H4 (cell line): ENCODE measurements around the gene PEAR1. TPM values are rescaled to one million over a fixed set of nuclear protein-coding genes. Genes with fewer than 3 reads are reported as not detected.
A peak's percentile ranks its signal among the peaks of the same experiment; 100 is the strongest.

Experiments
- DNase-seq: peaks from one replicate; pipeline ENCODE4 v3.0.0-alpha.2; 2015; ENCODE audit warnings: low spot score
- total RNA-seq: library from RNA; depleted of rRNA; stranded (reverse); fragments of >200 nt; shearing (Covaris generic); gene quantifications from 2 replicates; pipeline ENCODE4 v1.2.3, GENCODE V29; 2014

The PEAR1 gene
- total RNA-seq, 1 experiment from 2014 or later, result not detected

GRCh38 chr1:156884560-156885184 lies 8.8 kb upstream of the PEAR1 start:
- DNase-seq, result no peak

- DNase-seq, result no peak
Observed at GRCh38 chr1:156885314-156885713, 8.2 kb upstream of the PEAR1 start.

- no peak for DNase-seq
Observed at GRCh38 chr1:156885880-156886355, 7.6 kb upstream of the PEAR1 start.

- DNase-seq, result no peak
Observed at GRCh38 chr1:156886583-156887281, 6.8 kb upstream of the PEAR1 start.

- no peak for DNase-seq
Observed at GRCh38 chr1:156887317-156887716, 6.2 kb upstream of the PEAR1 start.

DNA sequence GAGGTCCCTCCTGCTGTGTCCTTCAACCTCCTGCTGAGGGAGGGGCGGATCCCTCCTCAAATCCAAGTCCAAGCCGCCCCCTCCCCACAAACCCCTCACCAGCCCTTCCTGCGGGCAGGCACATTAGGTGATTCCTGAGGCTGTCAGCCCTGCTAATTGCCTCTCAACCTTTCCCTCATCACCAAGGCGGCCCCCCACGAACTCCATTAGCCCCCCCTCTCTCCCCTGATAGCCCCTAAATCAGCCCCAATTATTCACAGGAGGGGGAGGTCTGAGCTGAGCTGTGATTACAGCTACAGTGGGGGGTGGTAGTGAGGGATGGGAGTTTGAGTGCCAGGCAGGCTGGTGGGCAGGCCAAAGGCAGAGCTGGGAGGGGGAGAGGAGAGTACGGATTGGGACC lies 5.8 kb upstream of the PEAR1 start:
- DNase-seq, result no peak

DNA sequence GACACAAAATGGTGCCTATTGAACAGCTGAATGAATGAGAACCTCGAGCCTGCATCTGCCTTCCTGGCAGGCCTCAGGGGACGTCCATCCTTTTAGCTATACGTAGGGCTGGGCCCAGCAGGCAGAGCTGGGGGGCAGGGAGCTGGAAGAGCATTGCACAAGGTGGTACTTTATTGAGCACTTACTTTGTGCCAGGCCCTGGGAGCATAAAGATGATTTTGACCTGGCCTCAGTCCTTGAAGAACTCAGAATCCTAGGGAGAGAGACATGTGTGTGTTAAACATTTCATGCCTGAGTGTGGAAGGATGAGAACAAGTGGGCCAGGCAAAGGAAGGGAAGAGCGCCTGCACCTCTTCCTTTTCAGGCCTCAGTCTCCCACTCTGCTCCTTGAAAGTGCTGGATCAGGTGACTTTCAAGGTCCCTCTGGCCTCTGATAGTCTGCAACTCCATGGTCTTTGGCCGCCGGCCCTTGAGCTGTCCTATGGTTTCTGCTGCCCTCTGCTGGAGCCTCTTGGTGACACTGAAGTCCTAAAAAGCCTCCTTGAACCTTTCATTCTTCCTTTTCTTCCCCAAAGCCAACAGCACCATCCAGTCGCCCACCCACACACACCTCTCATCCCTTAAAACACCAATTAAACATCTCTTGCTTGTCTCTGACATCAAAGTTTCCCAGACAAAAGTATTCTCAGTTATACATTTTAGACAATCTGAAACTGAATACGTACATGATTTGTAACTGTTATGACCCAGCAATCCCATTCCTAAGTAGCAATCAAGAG lies 3.5 kb upstream of the PEAR1 start:
- DNase-seq, result peak; percentile 68

DNA sequence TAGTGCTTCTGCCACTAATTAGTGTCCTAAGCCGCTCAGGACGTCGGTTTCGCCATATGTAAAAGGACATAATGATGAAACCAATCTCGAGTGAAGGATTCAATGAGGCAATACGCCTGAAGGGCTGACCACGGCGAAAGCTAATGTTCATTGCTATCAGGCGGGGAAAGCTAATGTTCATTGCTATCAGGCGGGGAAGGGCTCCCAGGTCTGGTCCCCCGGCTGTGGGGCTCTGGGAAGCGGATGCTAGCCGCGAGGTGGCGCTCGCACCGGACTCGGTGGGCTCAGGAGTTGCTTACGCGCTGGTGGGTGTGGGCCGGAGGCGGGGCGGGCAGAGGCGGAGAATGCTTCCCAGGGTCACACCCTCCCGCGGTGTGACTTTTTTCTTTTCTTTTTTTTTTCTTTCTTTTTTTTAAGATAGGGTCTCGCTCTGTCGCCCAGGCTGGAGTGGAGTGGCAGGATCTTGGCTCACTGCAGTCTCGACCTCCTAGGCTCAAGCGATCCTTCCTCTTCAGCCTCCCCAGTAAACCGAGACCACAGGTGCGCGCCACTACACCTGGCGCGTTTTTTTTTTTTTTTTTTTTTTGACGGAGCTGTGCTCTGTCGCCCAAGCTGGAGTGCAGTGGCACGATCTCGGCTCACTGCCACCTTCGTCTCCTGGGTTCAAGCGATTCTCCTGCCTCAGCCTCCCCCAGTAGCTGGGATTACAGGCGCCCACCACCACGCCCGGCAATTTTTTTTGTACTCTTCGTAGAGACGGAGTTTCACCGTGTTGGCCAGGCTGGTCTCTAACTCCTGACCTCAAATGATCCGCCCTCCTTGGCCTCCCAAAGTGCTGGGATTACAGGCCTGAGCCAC lies 1.1 kb upstream of the PEAR1 start:
- DNase-seq, result peak; percentile 68

DNA sequence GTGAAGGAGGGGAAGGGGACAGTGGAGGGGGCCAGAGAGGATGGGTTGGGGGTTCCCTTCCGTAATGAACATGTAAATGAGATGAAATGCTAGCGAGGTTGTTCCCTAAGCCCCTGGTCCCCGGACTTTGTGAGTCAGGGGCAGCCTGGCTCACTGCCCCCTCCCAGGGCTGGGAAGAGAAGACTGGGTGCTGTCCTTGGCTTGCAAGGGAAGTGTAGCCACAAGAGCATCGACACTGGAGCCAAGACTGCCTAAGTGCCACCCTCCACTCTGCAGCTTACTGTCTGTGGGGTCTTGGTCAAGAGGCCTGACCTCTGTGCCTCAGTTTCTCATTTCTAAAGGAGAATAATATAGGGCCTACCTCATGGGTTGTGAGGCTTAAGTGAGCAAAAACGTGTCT lies 483 bp downstream of the PEAR1 start:
- DNase-seq, result no peak

DNA sequence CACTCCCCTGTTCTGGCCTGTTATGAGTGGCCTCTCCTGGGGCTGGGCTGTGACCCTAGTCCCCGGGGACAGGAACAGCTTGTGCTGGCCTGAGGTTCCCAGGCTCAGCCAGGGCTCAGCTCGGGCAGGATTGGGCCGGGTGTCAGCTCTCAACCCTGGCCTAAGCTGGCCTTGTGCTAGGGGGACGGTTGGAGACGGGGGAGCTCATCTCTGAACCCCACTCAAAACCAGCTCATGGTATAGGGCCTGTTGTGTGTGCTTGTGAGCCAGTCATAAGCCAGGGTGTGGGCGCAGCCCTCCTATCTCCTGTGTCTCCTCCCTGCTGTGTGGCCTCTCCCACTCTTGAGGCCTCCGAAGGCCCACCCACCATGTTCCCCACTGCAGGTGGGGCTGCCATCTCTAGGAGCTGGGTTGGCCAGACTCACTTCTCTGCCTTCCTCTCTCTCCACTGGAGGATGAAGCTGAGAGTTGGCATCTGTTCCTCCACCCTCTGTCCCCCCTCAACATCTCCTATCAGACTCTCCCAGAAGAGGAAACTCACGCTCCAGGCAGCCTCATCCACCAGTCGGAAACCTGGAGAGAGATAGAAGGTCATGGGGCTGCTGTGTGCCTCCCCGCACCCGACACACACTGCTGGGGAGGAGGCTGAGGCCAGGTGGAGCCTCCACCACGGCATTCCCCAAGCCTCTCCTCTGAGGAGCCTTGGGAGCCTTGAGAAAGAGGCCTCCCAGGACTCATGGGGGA lies 1.4 kb downstream of the PEAR1 start:
- DNase-seq, result no peak

DNA sequence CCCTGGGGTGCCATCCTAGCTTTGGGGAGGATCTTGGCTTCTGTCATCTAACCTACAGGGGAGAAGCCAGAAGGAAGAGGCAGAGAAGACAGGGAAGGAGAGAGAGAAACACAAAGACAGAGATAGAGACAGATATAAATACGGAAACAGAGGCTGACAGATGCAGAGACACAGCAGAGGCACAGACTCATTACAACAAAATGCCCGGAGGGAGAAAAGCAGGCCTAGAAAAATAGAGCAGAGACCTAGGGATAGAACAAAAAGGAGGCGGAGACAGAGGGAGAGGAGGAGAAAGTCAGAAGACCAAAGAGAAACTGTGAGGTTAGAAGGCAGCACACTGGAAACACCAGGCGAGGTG lies 1.9 kb downstream of the PEAR1 start:
- DNase-seq, result no peak

- DNase-seq, result no peak
Observed at GRCh38 chr1:156895927-156896326, 2.4 kb downstream of the PEAR1 start.

DNA sequence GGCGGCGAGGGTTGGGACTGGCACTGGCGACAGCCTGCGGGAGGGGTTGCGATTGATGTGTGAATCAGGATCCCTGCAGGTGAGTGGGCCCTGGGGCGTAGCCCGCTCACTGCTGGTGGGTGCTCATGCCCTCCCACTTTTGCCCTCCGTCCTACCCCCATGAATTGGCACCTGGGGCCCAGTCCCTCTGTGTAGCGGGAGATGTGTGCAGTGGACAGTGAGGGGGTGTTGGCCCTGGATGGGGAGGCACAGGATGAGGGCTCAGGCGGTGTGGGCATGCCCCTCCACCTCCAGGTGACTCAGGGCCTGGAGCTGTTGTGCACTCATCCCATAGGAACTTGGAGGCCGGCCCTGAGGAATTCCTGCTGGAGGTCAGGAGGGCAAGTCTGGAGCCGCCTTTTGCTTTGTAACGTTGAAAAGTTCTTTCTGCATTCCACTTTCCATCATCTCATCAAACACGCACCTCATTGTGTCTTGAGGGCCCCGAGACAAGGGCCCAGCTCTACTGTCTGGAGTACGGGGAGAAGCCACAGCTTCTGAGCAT lies 3.0 kb downstream of the PEAR1 start:
- peak; percentile 63 for DNase-seq

DNA sequence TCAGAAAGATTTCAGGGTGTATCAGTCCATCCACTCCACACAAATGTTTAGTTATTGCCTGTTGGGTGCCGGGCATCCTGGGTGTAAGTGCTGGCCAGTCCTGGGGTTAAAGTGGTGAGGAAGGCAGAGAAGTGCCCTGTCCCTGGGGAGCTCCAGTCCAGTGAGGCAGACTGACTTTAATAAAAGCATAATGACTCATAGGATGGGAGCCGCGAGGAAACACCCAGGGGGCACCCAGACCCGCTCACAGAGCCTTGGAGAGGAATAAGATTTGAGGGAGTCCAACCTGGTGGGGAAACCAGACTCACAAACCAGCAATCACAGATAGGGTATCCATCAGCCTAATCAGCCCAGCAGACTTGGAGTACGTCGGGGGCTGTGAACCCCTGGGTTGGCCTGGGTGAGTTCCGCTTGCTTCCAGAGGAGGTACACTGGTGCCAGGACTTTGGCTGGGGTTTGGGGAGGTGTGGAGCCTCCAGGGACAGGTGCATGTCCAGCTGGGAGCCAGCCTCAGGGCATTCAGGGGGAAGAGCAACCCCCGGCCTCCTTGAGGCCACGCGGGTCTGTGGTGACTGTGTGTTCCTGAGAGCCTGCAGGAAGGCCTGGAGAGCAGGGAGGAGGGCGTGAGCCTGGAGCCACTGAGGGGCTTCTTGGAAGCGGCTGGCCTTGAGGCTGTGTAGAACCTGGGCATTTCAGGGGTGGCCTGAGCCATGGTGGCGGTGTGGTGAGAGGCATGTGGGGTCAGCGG lies 3.7 kb downstream of the PEAR1 start:
- peak; percentile 34 for DNase-seq

DNA sequence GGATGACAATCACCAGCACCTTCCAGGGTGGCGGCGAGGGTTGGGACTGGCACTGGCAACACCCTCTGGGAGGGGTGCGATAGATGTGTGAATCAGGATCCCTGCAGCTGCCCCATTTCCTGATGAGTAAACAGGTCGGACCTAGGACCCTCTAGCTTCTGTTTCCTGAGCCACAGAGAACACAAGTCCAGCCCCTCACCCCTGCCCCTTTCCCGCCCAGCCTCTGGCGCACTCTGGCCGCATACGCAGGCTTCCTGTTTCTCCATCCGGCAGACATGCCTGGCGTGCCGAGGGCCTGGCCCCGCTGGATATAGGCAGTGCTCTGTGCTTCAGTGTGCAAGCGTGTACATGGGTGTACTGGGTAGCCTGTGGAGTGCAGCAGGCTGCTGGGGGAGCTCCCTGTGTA lies 4.6 kb downstream of the PEAR1 start:
- no peak for DNase-seq

- DNase-seq, result no peak
Observed at GRCh38 chr1:156898971-156899664, 5.6 kb downstream of the PEAR1 start.

- DNase-seq, result no peak
Observed at GRCh38 chr1:156899956-156900718, 6.6 kb downstream of the PEAR1 start.

DNA sequence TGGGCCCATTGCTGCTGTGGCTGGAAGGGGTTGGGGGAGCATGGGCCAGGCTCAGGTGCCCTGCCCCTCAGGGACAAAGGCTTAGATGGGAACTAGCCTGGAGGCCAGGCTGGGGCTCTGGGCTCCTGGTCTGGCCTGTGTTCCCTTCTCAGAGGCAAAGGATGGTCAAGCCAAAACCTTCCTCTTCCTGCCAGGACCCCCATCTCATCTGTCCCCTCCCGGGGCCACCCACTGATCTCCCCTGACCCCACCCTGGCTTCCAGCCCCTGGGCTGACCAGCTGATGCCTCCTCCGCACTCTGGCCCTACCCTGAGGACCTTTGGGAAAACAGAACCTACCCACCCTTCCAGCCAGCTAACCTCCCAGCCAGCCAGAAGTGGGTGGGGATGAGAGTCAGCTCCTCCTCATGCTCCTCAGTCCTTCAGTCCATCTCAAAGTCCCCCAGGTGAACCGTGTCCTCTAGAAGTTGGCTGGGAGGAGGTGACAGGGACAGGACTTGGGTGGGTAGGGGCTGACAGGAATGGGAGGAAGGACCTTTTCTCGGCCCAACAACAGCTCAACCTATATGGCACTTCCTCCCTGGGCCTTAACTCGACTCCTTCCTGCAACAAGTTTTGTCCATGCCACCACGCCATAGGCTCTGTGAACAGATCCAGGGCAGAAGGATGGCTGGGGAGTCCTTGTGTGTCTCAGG lies 7.5 kb downstream of the PEAR1 start:
- DNase-seq, result no peak
